ENCODE data around the gene FOXN3.

Gene FOXN3

GRCh38 chr14:89430391-89431236, 13.6 kb upstream of the FOXN3 start:
- DNase-seq: no peak

GRCh38 chr14:89429199-89430181, 12.5 kb upstream of the FOXN3 start:
- peak; percentile 69 for DNase-seq

GRCh38 chr14:89428546-89429198, 11.6 kb upstream of the FOXN3 start:
- DNase-seq: peak; percentile 51

DNA sequence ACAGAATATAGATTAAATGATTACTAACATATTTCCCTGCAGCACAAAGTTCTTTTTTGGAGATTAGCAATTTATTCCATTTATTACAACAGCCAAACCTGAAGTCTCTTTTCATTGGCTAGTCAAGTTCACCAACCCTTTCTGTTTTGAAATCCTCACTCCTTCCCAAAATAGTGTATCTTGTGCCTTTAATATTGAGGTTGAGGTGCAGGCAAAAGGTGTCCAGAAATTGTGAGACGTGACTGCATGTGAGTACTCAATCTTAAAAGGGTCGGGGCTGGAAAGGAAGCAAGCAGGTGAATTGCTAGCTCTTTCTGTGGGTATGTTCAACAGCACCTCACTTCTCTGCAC, 11.1 kb upstream of the FOXN3 start:
- DNase-seq: no peak

- no peak for DNase-seq
These were observed 10.6 kb upstream of the FOXN3 start for GRCh38 chr14:89427426-89428172.

GRCh38 chr14:89425931-89426330, 8.9 kb upstream of the FOXN3 start:
- DNase-seq: no peak

GRCh38 chr14:89424241-89424640, 7.2 kb upstream of the FOXN3 start:
- DNase-seq: no peak

GRCh38 chr14:89422952-89423345, 5.9 kb upstream of the FOXN3 start:
- DNase-seq: no peak

DNA sequence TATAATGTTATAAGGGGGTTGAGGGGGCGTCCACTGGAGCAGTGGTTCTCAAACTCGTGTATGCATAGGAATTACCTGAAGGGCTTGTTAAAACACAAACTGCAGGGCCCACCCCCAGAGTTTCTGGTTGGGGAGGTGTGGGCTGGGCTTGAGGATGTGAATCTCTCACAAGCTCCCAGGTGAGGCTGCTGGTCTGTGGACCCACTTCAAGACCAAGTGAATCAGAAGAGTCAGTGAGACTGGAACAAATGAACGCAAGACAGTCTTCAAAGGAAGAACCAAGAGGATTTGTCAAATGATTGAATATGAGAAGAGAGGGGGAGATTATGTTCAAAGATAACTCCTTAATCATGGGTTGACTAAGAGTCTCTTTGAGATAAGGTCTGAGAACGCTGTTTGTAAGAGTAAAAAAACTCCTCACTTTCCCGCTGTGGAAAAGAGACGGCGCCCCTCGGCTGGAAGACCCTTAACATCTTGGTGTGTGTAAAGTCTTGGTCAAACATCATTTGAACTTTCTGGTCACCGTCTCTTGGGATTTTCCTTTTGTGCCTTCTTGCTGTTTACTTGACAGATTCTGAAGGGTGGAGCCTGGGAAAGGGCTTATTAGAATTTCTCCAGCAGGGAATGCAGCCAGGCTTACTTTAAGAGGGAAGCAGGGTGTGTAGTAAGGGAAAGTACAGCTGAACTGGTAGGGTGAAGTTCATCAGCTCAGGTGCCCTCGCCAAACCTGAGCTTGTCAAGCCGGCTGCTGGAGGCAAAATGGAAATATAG, 5.3 kb upstream of the FOXN3 start:
- DNase-seq: no peak

DNA sequence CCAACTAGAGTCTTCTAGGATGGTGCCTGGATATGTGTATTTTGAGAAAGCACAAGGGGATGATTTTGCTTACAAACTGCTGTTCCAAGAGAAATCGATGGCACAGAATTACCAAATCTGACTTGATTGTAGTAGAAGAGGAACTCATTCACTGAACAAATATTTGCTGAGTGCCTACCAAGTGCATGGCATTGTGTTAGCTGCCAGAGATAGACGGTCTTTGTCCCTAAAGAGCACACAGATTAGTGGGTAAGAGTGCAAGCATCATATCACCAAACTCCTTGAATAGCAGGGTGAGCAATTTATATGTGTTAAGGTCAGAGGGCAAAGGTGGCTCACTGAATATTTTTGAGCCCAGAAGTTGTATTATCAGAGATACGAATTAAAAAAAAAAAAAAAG, 3.5 kb upstream of the FOXN3 start:
- DNase-seq: peak; percentile 68

GRCh38 chr14:89419973-89420482, 3.0 kb upstream of the FOXN3 start:
- no peak for DNase-seq

DNA sequence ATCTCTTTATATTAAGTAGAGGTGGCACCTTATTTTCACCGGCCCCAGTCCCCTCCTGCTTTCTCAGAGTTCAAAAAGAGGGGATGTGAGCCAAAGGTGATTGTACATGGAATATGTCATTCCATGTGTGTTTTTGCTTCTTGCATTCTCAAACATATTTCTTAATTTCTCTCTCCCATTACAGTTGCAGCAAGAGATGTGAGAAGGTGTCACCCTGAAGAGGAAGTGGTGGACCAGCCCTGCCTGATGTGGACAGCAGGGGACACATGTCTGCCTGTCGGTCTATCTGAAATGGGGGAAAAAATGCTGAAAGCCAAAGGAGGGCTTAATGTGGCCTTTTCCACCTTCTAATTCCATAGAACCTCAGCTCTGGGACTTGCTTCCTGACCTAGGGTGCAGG, 1.9 kb upstream of the FOXN3 start:
- no peak for DNase-seq

- DNase-seq: peak; percentile 14
These were observed 1.4 kb upstream of the FOXN3 start for GRCh38 chr14:89418452-89418851.

GRCh38 chr14:89417465-89418225, 612 bp upstream of the FOXN3 start:
- peak; percentile 75 for DNase-seq

DNA sequence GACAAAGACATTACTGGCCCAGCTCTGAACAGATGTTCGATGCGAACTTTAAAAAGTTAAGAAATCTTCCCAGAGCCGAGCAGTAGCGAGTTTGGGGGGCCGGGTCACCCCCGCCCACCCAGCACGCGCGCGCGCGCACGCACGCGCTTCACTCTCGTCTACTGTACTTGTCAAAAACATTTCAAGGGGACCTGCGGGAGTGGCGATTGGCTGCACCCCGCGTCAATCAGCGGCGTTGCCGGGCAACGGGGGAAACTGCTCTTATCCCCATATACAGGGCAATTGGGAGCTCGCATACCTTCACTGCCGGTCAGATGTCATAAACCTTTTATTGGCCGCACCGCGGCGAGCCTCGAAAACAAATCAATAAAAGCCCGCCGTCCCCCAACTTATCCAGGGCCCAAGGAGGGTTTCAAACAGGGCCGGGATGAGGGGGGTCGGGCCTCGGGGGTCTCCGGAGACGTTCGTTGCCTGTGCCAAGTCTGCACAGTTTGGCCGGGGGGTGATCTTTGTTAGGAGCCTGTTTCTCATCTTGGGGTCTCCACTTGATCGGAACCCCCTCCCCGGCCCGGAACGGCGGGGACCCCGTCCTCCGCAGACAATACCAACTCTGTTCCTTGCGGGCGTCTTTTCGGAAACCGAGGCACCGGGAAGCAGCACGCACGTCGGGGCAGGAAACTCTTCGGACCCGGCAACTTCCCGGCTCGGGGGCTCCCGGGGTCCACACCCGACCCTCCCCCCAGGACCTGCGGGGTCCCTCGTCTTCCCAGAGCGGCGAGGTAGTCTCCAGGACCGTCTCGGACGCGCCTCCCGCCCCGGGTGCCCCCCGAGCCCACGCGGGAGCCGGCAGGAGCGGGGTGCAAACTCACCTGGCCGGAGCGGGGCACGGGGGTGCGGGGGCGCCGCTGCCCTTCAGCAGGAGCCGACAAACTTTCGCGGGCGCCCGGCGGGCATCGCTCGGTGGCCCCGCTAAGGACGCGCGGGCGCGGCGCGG, 734 bp downstream of the FOXN3 start:
- peak; percentile 92 for DNase-seq

DNA sequence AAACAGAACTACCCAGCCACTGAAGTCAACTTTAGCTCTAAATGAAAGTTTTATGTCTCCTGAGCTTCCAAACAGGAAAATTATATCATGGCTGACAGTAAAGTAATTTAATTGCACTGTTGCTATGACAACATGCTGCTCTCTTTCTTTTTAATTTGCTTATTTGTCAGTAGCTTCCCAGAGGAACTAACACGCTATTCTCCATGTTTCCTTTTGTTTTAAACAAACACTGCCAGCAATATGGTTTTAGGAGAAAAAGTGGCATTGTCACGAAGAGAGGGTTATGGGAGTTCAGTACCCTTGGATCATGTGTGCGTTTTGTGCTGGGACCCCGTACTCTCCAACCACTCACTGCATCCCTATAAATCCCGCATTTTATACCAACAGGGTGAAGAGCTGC, 1.9 kb downstream of the FOXN3 start:
- no peak for DNase-seq

GRCh38 chr14:89411976-89412375, 5.1 kb downstream of the FOXN3 start:
- DNase-seq: no peak

GRCh38 chr14:89409961-89410360, 7.1 kb downstream of the FOXN3 start:
- DNase-seq: no peak

DNA sequence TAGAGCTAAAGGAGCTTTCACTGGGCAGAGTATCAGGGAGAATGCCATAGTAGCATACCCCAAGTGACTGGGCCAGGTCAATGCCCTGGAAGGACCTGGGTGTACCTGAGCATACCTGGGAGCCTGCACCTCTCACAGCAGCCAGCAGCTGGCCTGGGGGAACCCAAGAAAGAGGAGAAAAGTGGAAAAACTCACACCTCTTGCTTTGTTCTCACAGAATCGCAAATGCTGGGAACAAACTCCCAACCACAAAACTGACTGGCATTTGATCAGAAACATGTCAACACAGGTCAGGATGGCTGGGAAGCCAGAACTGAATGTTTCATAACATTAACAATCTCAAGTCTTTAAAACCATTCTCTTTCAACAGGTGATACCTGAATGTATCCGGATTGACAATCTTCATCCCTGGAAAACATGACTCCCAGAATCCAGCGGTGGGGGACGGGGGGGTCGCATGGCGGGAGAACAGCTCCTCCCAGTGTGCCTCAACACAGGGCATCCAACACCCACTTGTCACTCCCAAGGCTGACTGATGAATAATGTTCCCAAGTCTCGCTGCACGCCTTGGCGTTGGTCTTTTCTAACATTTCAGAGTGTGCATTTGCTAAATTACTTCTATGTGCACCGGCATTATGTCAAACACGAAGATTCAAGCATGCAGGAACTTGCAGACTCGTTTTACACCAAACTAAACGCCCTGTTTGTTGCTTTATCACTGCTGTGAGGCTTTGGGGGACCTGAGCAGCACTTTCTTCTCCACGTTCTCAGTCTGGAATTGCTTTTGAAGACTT, 7.9 kb downstream of the FOXN3 start:
- no peak for DNase-seq
